Lung microvascular endothelial cell (primary cell): Measurements from ENCODE around the gene CDK3. TPM values are rescaled to one million over a fixed set of nuclear protein-coding genes. Genes with fewer than 3 reads are reported as not detected.

Experiments used
- DNase-seq, 2 donors: peaks; one replicate each; pipeline versions ENCODE4 v3.0.0 to v3.0.0-alpha.2; 2010; ENCODE audit warnings: low read depth in 2 of 2
- total RNA-seq: library from RNA; depleted of rRNA; stranded (reverse); fragments of >200 nt; gene quantifications from 2 replicates; pipeline ENCODE4 v1.2.1, GENCODE V29; 2014

CDK3 gene
- total RNA-seq, 1 donor from 2014 or later, result 0.79 TPM

GRCh38 chr17:76014100-76014924 is 13.7 kb downstream of the CDK3 start:
- DNase-seq, result peak; percentile 73 to 86

GRCh38 chr17:76014925-76015261 is 14.2 kb downstream of the CDK3 start:
- no peak for DNase-seq

GRCh38 chr17:76017481-76018339 is 17.1 kb downstream of the CDK3 start:
- no peak for DNase-seq

- no peak for DNase-seq
Measured at GRCh38 chr17:76018340-76018680, 17.7 kb downstream of the CDK3 start.

GRCh38 chr17:76018801-76019200 is 18.1 kb downstream of the CDK3 start:
- no peak for DNase-seq

GRCh38 chr17:76019833-76020467 is 19.3 kb downstream of the CDK3 start:
- no peak for DNase-seq

GRCh38 chr17:76022285-76022684 is 21.6 kb downstream of the CDK3 start:
- DNase-seq, result no peak

GRCh38 chr17:76022973-76023899 is 22.6 kb downstream of the CDK3 start:
- DNase-seq, result no peak

- DNase-seq, result no peak
Measured at GRCh38 chr17:76023900-76024237, 23.2 kb downstream of the CDK3 start.

- no peak for DNase-seq
Measured at GRCh38 chr17:76024353-76024752, 23.7 kb downstream of the CDK3 start.

GRCh38 chr17:76025294-76025693 is 24.6 kb downstream of the CDK3 start:
- DNase-seq, result no peak

GRCh38 chr17:76026714-76027158 is 26.1 kb downstream of the CDK3 start:
- DNase-seq, result no peak

- DNase-seq, result no peak
Measured at GRCh38 chr17:76027159-76027839, 26.6 kb downstream of the CDK3 start, which contains the start of gene EVPL. Gene EVPL (minus strand): TSS chr17:76027306. CDS start chr17:76027198, 108 bp downstream.

GRCh38 chr17:76032073-76032779 is 31.6 kb downstream of the CDK3 start:
- DNase-seq, result peak in 1 of 2 donors; percentile 28

GRCh38 chr17:76032780-76033108 is 32.1 kb downstream of the CDK3 start:
- no peak for DNase-seq

- no peak for DNase-seq
Measured at GRCh38 chr17:76033139-76033538, 32.5 kb downstream of the CDK3 start.

- no peak for DNase-seq
Measured at GRCh38 chr17:76034428-76035350, 34.0 kb downstream of the CDK3 start.

GRCh38 chr17:76036497-76037261 is 36.0 kb downstream of the CDK3 start:
- no peak for DNase-seq
